ENCODE data around the gene RNASEH2A. TPM values are rescaled to one million over a fixed set of nuclear protein-coding genes. Genes with fewer than 3 reads are reported as not detected.

The RNASEH2A gene
- total and polyA plus RNA-seq, 2 of the 13 experiments (the other 11 are each of a cell fraction or from before 2014, with no cell fraction given): 25.1 to 35.8 TPM

DNA sequence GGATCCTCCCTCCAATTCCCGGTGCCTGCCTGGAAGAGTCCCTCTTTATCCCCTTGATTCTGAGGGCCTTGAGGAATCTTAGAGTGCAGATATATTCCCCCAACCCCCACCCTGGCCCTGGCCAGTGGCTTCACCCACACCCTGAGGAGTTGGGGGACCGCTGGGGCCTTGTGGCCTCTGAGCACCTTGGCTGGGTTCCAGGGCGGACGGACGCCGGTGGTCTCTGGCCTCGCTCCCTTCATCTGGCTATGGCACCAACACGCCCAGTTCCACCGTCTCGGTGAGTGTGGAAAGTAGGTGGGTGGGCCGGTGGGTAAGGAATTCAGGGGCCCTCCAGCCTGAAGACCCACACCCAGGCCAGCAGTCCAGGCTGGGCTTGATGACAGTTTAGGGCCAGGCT is 36.9 kb downstream of the RNASEH2A start (continued):
- TF ChIP-seq, protein P1, sequence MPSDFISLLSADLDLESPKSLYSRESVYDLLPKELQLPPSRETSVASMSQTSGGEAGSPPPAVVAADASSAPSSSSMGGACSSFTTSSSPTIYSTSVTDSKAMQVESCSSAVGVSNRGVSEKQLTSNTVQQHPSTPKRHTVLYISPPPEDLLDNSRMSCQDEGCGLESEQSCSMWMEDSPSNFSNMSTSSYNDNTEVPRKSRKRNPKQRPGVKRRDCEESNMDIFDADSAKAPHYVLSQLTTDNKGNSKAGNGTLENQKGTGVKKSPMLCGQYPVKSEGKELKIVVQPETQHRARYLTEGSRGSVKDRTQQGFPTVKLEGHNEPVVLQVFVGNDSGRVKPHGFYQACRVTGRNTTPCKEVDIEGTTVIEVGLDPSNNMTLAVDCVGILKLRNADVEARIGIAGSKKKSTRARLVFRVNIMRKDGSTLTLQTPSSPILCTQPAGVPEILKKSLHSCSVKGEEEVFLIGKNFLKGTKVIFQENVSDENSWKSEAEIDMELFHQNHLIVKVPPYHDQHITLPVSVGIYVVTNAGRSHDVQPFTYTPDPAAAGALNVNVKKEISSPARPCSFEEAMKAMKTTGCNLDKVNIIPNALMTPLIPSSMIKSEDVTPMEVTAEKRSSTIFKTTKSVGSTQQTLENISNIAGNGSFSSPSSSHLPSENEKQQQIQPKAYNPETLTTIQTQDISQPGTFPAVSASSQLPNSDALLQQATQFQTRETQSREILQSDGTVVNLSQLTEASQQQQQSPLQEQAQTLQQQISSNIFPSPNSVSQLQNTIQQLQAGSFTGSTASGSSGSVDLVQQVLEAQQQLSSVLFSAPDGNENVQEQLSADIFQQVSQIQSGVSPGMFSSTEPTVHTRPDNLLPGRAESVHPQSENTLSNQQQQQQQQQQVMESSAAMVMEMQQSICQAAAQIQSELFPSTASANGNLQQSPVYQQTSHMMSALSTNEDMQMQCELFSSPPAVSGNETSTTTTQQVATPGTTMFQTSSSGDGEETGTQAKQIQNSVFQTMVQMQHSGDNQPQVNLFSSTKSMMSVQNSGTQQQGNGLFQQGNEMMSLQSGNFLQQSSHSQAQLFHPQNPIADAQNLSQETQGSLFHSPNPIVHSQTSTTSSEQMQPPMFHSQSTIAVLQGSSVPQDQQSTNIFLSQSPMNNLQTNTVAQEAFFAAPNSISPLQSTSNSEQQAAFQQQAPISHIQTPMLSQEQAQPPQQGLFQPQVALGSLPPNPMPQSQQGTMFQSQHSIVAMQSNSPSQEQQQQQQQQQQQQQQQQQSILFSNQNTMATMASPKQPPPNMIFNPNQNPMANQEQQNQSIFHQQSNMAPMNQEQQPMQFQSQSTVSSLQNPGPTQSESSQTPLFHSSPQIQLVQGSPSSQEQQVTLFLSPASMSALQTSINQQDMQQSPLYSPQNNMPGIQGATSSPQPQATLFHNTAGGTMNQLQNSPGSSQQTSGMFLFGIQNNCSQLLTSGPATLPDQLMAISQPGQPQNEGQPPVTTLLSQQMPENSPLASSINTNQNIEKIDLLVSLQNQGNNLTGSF (CRISPR knock-in tag; IDR thresholded peaks at IDR 0.05): no peak
- TF ChIP-seq PTBP1 (IDR thresholded peaks at IDR 0.05; ENCODE audit: low read depth, low read length, poor library complexity, severe bottlenecking) (no peak), ZNF761 (CRISPR knock-in tag; conservative IDR thresholded peaks at IDR 0.05) (no peak), PITX1 (CRISPR knock-in tag; IDR thresholded peaks at IDR 0.05) (no peak), ZNF280B (CRISPR knock-in tag; IDR thresholded peaks at IDR 0.05; ENCODE audit: borderline replicate concordance) (no peak)
- TF ChIP-seq, protein P2, sequence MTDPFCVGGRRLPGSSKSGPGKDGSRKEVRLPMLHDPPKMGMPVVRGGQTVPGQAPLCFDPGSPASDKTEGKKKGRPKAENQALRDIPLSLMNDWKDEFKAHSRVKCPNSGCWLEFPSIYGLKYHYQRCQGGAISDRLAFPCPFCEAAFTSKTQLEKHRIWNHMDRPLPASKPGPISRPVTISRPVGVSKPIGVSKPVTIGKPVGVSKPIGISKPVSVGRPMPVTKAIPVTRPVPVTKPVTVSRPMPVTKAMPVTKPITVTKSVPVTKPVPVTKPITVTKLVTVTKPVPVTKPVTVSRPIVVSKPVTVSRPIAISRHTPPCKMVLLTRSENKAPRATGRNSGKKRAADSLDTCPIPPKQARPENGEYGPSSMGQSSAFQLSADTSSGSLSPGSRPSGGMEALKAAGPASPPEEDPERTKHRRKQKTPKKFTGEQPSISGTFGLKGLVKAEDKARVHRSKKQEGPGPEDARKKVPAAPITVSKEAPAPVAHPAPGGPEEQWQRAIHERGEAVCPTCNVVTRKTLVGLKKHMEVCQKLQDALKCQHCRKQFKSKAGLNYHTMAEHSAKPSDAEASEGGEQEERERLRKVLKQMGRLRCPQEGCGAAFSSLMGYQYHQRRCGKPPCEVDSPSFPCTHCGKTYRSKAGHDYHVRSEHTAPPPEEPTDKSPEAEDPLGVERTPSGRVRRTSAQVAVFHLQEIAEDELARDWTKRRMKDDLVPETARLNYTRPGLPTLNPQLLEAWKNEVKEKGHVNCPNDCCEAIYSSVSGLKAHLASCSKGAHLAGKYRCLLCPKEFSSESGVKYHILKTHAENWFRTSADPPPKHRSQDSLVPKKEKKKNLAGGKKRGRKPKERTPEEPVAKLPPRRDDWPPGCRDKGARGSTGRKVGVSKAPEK (CRISPR knock-in tag; IDR thresholded peaks at IDR 0.05; ENCODE audit: borderline replicate concordance): no peak
